Brain microvascular endothelial cell (primary cell): ENCODE data around the gene FGGY.
A peak's percentile ranks its signal among the peaks of the same experiment; 100 is the strongest.

Experiments used
- DNase-seq: peaks from one replicate; pipeline ENCODE4 v3.0.0-alpha.2; 2020
- H3K27ac ChIP-seq: fragments of 250-450 bp; sonication (Bioruptor Pico); 2 replicates; pipeline ENCODE4 v1.5.1; 2020; ENCODE audit warnings: mild to moderate bottlenecking, moderate library complexity
- H3K27me3 ChIP-seq: fragments of 250-450 bp; sonication (Bioruptor Pico); replicated peaks from 2 replicates; pipeline ENCODE4 v1.5.1; 2020; ENCODE audit warnings: mild to moderate bottlenecking
- H3K36me3 ChIP-seq: fragments of 250-450 bp; sonication (Bioruptor Pico); replicated peaks from 2 replicates; pipeline ENCODE4 v1.5.1; 2020; ENCODE audit warnings: mild to moderate bottlenecking
- H3K4me3 ChIP-seq: 2 replicates; pipeline ENCODE4 v1.5.1; 2011; ENCODE audit warnings: low read depth, mild to moderate bottlenecking, control low read depth, low read length, moderate library complexity
- CTCF ChIP-seq: IDR thresholded peaks from 2 replicates; pipeline ENCODE4 v1.5.1; 2011; ENCODE audit warnings: low read depth, mild to moderate bottlenecking, moderate library complexity, low read length, control low read depth, inconsistent platforms; ENCODE audit errors: missing control alignments
- in situ Hi-C: cut with HindIII; loops from 2 replicates; pipeline ENCODE4 v1.10.0; 2017; ENCODE audit warnings: low sequenced_read_pairs, low pct_ligation_motif_present

FGGY gene

GRCh38 chr1:59520827-59521418, 224.0 kb downstream of the FGGY start:
- no peak for TF ChIP-seq CTCF
- Histone ChIP-seq H3K4me3 (no peak overlapping the region), H3K27me3 (no peaks in the 10 kb centered on the region), H3K27ac (peak overlapping the region; percentile 96), H3K36me3 (no peaks in the 10 kb centered on the region)
- peak; percentile 84 for DNase-seq
- in situ Hi-C loops: no loop called here

GRCh38 chr1:59521456-59521855, 224.6 kb downstream of the FGGY start:
- no peaks in the 10 kb centered on the region for H3K27me3 ChIP-seq
- H3K4me3 ChIP-seq: no peak overlapping the region
- in situ Hi-C loops: no loop called here
- DNase-seq: peak; percentile 56
- H3K36me3 ChIP-seq: no peaks in the 10 kb centered on the region
- TF ChIP-seq CTCF: no peak
- peak overlapping the region; percentile 96 for H3K27ac ChIP-seq

- no peaks in the 10 kb centered on the region for H3K36me3 ChIP-seq
- no peak for TF ChIP-seq CTCF
- no peak overlapping the region for H3K27ac ChIP-seq
- in situ Hi-C loops: no loop called here
- DNase-seq: no peak
- H3K4me3 ChIP-seq: no peak overlapping the region
- no peaks in the 10 kb centered on the region for H3K27me3 ChIP-seq
These were observed 226.1 kb downstream of the FGGY start for GRCh38 chr1:59522925-59523505.

- no peak for TF ChIP-seq CTCF
- in situ Hi-C loops: no loop called here
- Histone ChIP-seq H3K27me3 (no peaks in the 10 kb centered on the region), H3K4me3 (no peak overlapping the region), H3K27ac (no peak overlapping the region), H3K36me3 (no peaks in the 10 kb centered on the region)
- DNase-seq: no peak
These were observed 227.0 kb downstream of the FGGY start for GRCh38 chr1:59523745-59524450.

- no peak for DNase-seq
- no peaks in the 10 kb centered on the region for H3K36me3 ChIP-seq
- H3K4me3 ChIP-seq: no peak overlapping the region
- in situ Hi-C loops: no loop called here
- no peaks in the 10 kb centered on the region for H3K27me3 ChIP-seq
- no peak overlapping the region for H3K27ac ChIP-seq
- TF ChIP-seq CTCF: no peak
These were observed 229.3 kb downstream of the FGGY start for GRCh38 chr1:59526240-59526639.

GRCh38 chr1:59528471-59528870, 231.6 kb downstream of the FGGY start:
- DNase-seq: no peak
- no peak for TF ChIP-seq CTCF
- Histone ChIP-seq H3K27me3 (no peaks in the 10 kb centered on the region), H3K4me3 (no peak overlapping the region), H3K36me3 (no peaks in the 10 kb centered on the region), H3K27ac (no peak overlapping the region)
- in situ Hi-C loops: no loop called here
